Breast epithelium (tissue), 3 donors: ENCODE data around the gene VMO1.

Source experiments
- CTCF ChIP-seq, 3 donors: fragments of 450-650 bp; IDR thresholded peaks; one replicate each; pipeline ENCODE4 v1.5.1; 2016 to 2017; ENCODE audit warnings: antibody characterized with exemption in 3 of 3, mild to moderate bottlenecking in 3 of 3, moderate library complexity in 3 of 3
- POLR2A ChIP-seq: fragments of 450-650 bp; IDR thresholded peaks from one replicate; pipeline ENCODE4 v1.6.1; 2016; ENCODE audit warnings: antibody characterized with exemption, mild to moderate bottlenecking, moderate library complexity

GRCh38 chr17:4807605-4808377, 21.6 kb upstream of the VMO1 start:
- no peak for TF ChIP-seq CTCF (IDR thresholded peaks at IDR 0.05)
- TF ChIP-seq POLR2A, result no peak
